Neural progenitor cell (in vitro differentiated cells): ENCODE measurements around the gene C16orf82. TPM values are rescaled to one million over a fixed set of nuclear protein-coding genes. Genes with fewer than 3 reads are reported as not detected.

Source experiments
- DNase-seq: peaks from one replicate; pipeline ENCODE4 v3.0.0-alpha.2; 2016; ENCODE audit warnings: low spot score
- H2AFZ ChIP-seq: fragments of 200-600 bp; sonication (generic); replicated peaks from 2 replicates; pipeline ENCODE4 v1.6.1; 2016; ENCODE audit warnings: antibody characterized with exemption
- H3F3A ChIP-seq: fragments of 200-600 bp; sonication (generic); 2 replicates; pipeline ENCODE4 v1.6.1; 2016; ENCODE audit warnings: antibody characterized with exemption, low read depth
- H3K27ac ChIP-seq: fragments of 200-600 bp; sonication (generic); 2 replicates; pipeline ENCODE4 v1.5.1; 2016; ENCODE audit warnings: mild to moderate bottlenecking
- H3K27me3 ChIP-seq: fragments of 200-600 bp; sonication (generic); 2 replicates; pipeline ENCODE4 v1.6.1; 2016; ENCODE audit warnings: mild to moderate bottlenecking, moderate library complexity
- H3K36me3 ChIP-seq: fragments of 200-600 bp; sonication (generic); 2 replicates; pipeline ENCODE4 v1.5.1; 2016
- H3K4me1 ChIP-seq: fragments of 200-600 bp; sonication (generic); 2 replicates; pipeline ENCODE4 v1.6.1; 2016; ENCODE audit warnings: mixed run types
- H3K4me2 ChIP-seq: fragments of 200-600 bp; sonication (generic); 2 replicates; pipeline ENCODE4 v1.6.1; 2016
- H3K4me3 ChIP-seq: fragments of 200-600 bp; sonication (generic); 2 replicates; pipeline ENCODE4 v1.5.1; 2016
- H3K79me2 ChIP-seq: fragments of 200-600 bp; sonication (generic); 2 replicates; pipeline ENCODE4 v1.6.1; 2016; ENCODE audit warnings: low read depth
- H3K9ac ChIP-seq: fragments of 200-600 bp; sonication (generic); 2 replicates; pipeline ENCODE4 v1.6.1; 2016
- H3K9me3 ChIP-seq: fragments of 200-600 bp; sonication (generic); 2 replicates; pipeline ENCODE4 v1.5.1; 2016; ENCODE audit warnings: low read depth
- H4K20me1 ChIP-seq: fragments of 200-600 bp; sonication (generic); 2 replicates; pipeline ENCODE4 v1.6.1; 2016; ENCODE audit warnings: low read depth
- H3K27ac Mint-ChIP-seq: 3 replicates; pipeline ENCODE4 v1.8.0; 2021; ENCODE audit warnings: mixed read lengths
- H3K27me3 Mint-ChIP-seq: 2 replicates; pipeline ENCODE4 v1.8.0; 2022; ENCODE audit warnings: low read depth, mild to moderate bottlenecking, inconsistent platforms, moderate library complexity, mixed read lengths; ENCODE audit not compliant: insufficient read depth
- H3K36me3 Mint-ChIP-seq: 3 replicates; pipeline ENCODE4 v1.8.0; 2021; ENCODE audit warnings: mixed read lengths
- H3K4me1 Mint-ChIP-seq: 3 replicates; pipeline ENCODE4 v1.8.0; 2021; ENCODE audit warnings: mixed read lengths
- H3K4me3 Mint-ChIP-seq: 3 replicates; pipeline ENCODE4 v1.8.0; 2021; ENCODE audit warnings: mild to moderate bottlenecking, moderate library complexity, mixed read lengths
- H3K9me3 Mint-ChIP-seq: 3 replicates; pipeline ENCODE4 v1.8.0; 2020; ENCODE audit warnings: mixed read lengths
- EZH2 ChIP-seq: fragments of 200-600 bp; sonication (generic); IDR thresholded peaks from 2 replicates; pipeline ENCODE4 v1.6.1; 2017; ENCODE audit warnings: antibody characterized with exemption, mild to moderate bottlenecking, moderate library complexity
- EZH2phosphoT487 ChIP-seq: fragments of 200-600 bp; sonication (generic); IDR thresholded peaks from 2 replicates; pipeline ENCODE4 v1.6.1; 2017; ENCODE audit warnings: antibody characterized with exemption
- total RNA-seq: library from RNA; depleted of rRNA; stranded (reverse); fragments of >200 nt; gene quantifications from 2 replicates; pipeline ENCODE4 v1.2.3, GENCODE V29; 2015; ENCODE audit warnings: low replicate concordance
- TF ChIP-seq, protein P1 (sequence below): fragments of 200-600 bp; sonication (generic); IDR thresholded peaks from 2 replicates; pipeline ENCODE4 v1.5.1; 2017; ENCODE audit warnings: antibody characterized with exemption, mild to moderate bottlenecking

The C16orf82 gene
- total RNA-seq, 1 donor from 2014 or later: 0.13 TPM

DNA sequence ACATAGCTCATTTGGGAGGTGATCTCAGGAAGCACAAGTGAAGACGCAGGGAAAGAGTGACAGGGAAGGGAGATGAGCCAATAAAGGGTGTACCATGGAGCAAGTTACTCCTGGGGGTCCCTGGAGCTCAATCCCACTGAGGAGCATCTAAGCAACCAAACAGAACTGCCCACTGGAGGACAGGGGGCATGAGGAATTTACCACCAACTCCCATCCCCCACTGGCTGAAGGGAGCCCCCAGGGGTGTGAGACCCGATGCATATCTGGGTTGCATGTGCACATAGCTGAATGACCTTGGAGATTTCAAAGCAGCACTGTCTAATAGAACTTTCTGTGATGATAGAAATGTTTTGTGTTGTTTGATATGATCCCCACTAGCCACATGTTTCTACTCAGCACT is 29.6 kb downstream of the C16orf82 start:
- Mint-ChIP-seq H3K4me1 (no peaks in the 10 kb centered on the region), H3K36me3 (no peaks in the 10 kb centered on the region), H3K9me3 (peaks cover 11% of the 10 kb centered on the region), H3K27me3 (peaks cover 2% of the 10 kb centered on the region), H3K4me3 (no peak overlapping the region), H3K27ac (no peak overlapping the region)
- Histone ChIP-seq H3K9me3 (no peaks in the 10 kb centered on the region), H3K4me1 (no peaks in the 10 kb centered on the region), H3K79me2 (no peaks in the 10 kb centered on the region), H3K9ac (no peak overlapping the region), H3F3A (no peaks in the 10 kb centered on the region), H2AFZ (no peak overlapping the region), H3K27ac (no peak overlapping the region), H3K4me2 (no peak overlapping the region), H3K4me3 (no peak overlapping the region), H4K20me1 (no peaks in the 10 kb centered on the region), H3K36me3 (no peaks in the 10 kb centered on the region), H3K27me3 (no peaks in the 10 kb centered on the region)
- TF ChIP-seq EZH2 (no peak), EZH2phosphoT487 (no peak)
- TF ChIP-seq, protein P1, sequence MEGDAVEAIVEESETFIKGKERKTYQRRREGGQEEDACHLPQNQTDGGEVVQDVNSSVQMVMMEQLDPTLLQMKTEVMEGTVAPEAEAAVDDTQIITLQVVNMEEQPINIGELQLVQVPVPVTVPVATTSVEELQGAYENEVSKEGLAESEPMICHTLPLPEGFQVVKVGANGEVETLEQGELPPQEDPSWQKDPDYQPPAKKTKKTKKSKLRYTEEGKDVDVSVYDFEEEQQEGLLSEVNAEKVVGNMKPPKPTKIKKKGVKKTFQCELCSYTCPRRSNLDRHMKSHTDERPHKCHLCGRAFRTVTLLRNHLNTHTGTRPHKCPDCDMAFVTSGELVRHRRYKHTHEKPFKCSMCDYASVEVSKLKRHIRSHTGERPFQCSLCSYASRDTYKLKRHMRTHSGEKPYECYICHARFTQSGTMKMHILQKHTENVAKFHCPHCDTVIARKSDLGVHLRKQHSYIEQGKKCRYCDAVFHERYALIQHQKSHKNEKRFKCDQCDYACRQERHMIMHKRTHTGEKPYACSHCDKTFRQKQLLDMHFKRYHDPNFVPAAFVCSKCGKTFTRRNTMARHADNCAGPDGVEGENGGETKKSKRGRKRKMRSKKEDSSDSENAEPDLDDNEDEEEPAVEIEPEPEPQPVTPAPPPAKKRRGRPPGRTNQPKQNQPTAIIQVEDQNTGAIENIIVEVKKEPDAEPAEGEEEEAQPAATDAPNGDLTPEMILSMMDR: no peak
- no peak for DNase-seq

DNA sequence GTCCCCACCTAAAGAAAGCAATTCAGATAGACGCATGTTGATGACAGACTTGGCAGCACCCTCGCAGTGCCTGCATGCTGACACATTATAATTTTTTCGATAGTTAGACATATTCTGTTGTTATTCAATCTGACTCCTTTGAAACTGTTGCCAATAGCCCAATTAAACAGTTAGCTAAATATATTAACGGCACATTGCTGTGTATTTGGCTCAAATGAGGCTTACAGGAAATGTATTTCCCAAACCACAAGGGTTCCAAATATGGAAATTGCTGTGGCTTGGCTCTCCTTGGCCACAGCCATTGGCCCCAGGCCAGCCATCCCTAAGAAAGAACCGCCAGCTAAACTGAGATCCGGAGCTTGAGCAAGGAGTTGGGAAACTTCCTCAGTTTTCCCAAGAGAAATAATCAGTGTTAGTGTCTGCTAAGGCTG is 31.1 kb downstream of the C16orf82 start:
- Histone ChIP-seq H3K27me3 (no peaks in the 10 kb centered on the region), H3K9ac (no peak overlapping the region), H3K27ac (no peak overlapping the region), H3K4me3 (no peak overlapping the region), H3K9me3 (no peaks in the 10 kb centered on the region), H3K79me2 (no peaks in the 10 kb centered on the region), H4K20me1 (no peaks in the 10 kb centered on the region), H3K4me1 (no peaks in the 10 kb centered on the region), H2AFZ (no peak overlapping the region), H3F3A (no peaks in the 10 kb centered on the region), H3K36me3 (no peaks in the 10 kb centered on the region), H3K4me2 (no peak overlapping the region)
- Mint-ChIP-seq H3K4me1 (no peaks in the 10 kb centered on the region), H3K9me3 (peaks cover 11% of the 10 kb centered on the region), H3K4me3 (no peak overlapping the region), H3K27ac (no peak overlapping the region), H3K36me3 (no peaks in the 10 kb centered on the region), H3K27me3 (peaks cover 2% of the 10 kb centered on the region)
- no peak for DNase-seq
- TF ChIP-seq EZH2phosphoT487 (no peak), EZH2 (no peak)
- TF ChIP-seq, protein P1: no peak

DNA sequence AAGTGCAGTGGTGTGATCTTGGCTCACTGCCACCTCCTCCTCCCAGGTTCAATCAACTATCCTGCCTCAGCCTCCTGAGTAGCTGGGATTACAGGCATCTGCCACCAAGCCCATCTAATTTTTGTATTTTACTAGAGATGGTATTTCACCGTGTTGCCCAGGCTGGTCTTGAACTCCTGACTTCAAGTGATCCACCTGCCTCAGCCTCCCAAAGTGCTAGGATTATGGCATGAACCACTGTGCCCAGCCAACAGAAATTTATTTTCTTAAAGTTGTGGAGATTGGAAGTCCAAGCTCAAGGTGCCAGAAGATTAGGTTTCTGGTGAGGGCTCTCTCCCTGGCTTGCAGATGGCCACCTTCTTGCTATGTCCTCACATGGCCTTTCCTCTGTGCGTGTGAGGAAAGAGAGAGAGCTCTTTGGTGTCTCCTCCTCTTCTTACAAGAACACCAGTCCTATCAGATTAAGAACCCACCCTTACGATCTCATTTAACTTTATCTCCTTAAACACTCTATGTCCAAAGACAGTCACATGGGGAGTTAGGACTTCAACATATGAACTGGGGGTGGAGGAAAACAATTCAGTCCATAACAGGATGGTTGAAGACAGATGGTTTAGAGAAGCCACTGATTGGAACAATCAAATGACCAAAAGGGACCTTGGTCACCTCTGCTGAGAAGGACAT is 31.8 kb downstream of the C16orf82 start:
- peaks cover 14% of the 10 kb centered on the region for H3K9me3 Mint-ChIP-seq
- H3K36me3 Mint-ChIP-seq: no peaks in the 10 kb centered on the region
- Histone ChIP-seq H3K27me3 (no peaks in the 10 kb centered on the region), H4K20me1 (no peaks in the 10 kb centered on the region), H2AFZ (no peak overlapping the region), H3K36me3 (no peaks in the 10 kb centered on the region), H3K4me1 (no peaks in the 10 kb centered on the region), H3K4me3 (no peak overlapping the region), H3F3A (no peaks in the 10 kb centered on the region), H3K9ac (no peak overlapping the region), H3K4me2 (no peak overlapping the region), H3K9me3 (no peaks in the 10 kb centered on the region), H3K27ac (no peak overlapping the region), H3K79me2 (no peaks in the 10 kb centered on the region)
- peaks cover 2% of the 10 kb centered on the region for H3K27me3 Mint-ChIP-seq
- H3K4me3 Mint-ChIP-seq: no peak overlapping the region
- TF ChIP-seq, protein P1: no peak
- TF ChIP-seq EZH2phosphoT487: no peak
- no peak for TF ChIP-seq EZH2
- no peaks in the 10 kb centered on the region for H3K4me1 Mint-ChIP-seq
- no peak overlapping the region for H3K27ac Mint-ChIP-seq
- DNase-seq: no peak
